ENCODE data around the gene HTRA2. TPM values are rescaled to one million over a fixed set of nuclear protein-coding genes. Genes with fewer than 3 reads are reported as not detected.

Gene HTRA2
- total RNA-seq, 1 experiment from 2014 or later: 70.3 TPM

Other genes with a start within 250 kb of the HTRA2 start
- 0.07 TPM in 1 of 2 replicates, not detected in the other for gene SLC4A5, start 186.5 kb upstream of the HTRA2 start, total RNA-seq (2014; rRNA removed; shearing (Covaris generic))
- 105 and 123 TPM in 2 replicates for gene DCTN1, start 149.6 kb upstream of the HTRA2 start, total RNA-seq (2014; rRNA removed; shearing (Covaris generic))
- gene C2orf81, start 108.3 kb upstream of the HTRA2 start, total RNA-seq (2014; rRNA removed; shearing (Covaris generic)): 2.3 and 3.5 TPM in 2 replicates
- gene WDR54, start 108.2 kb upstream of the HTRA2 start, total RNA-seq (2014; rRNA removed; shearing (Covaris generic)): 72.9 and 84.5 TPM in 2 replicates
- gene RTKN, start 88.0 kb upstream of the HTRA2 start, total RNA-seq (2014; rRNA removed; shearing (Covaris generic)): 23.1 and 33.3 TPM in 2 replicates
- gene INO80B, start 74.8 kb upstream of the HTRA2 start, total RNA-seq (2014; rRNA removed; shearing (Covaris generic)): 5.9 and 7.9 TPM in 2 replicates
- gene WBP1, start 71.5 kb upstream of the HTRA2 start, total RNA-seq (2014; rRNA removed; shearing (Covaris generic)): 49.0 and 52.3 TPM in 2 replicates
- 66.6 and 71.4 TPM in 2 replicates for gene MOGS, start 64.6 kb upstream of the HTRA2 start, total RNA-seq (2014; rRNA removed; shearing (Covaris generic))
- gene MRPL53, start 57.3 kb upstream of the HTRA2 start, total RNA-seq (2014; rRNA removed; shearing (Covaris generic)): 30.2 and 39.1 TPM in 2 replicates
- 11.7 and 12.5 TPM in 2 replicates for gene CCDC142, start 46.9 kb upstream of the HTRA2 start, total RNA-seq (2014; rRNA removed; shearing (Covaris generic))
- gene TTC31, start 46.9 kb upstream of the HTRA2 start, total RNA-seq (2014; rRNA removed; shearing (Covaris generic)): 14.7 and 16.5 TPM in 2 replicates
- 0.45 TPM in 1 of 2 replicates, not detected in the other for gene LBX2, start 30.3 kb upstream of the HTRA2 start, total RNA-seq (2014; rRNA removed; shearing (Covaris generic))
- 33.9 and 67.3 TPM in 2 replicates for gene PCGF1, start 22.2 kb upstream of the HTRA2 start, total RNA-seq (2014; rRNA removed; shearing (Covaris generic))
- gene TLX2, start 15.5 kb upstream of the HTRA2 start, total RNA-seq (2014; rRNA removed; shearing (Covaris generic)): 0.90 and 1.7 TPM in 2 replicates
- gene DQX1, start 3.7 kb upstream of the HTRA2 start, total RNA-seq (2014; rRNA removed; shearing (Covaris generic)): 0.17 TPM in 1 of 2 replicates, not detected in the other
- 150 and 194 TPM in 2 replicates for gene AUP1, start 227 bp upstream of the HTRA2 start, total RNA-seq (2014; rRNA removed; shearing (Covaris generic))
- gene LOXL3, start 24.0 kb downstream of the HTRA2 start, total RNA-seq (2014; rRNA removed; shearing (Covaris generic)): 3.2 TPM in 2 replicates
- 17.3 and 24.8 TPM in 2 replicates for gene DOK1, start 24.8 kb downstream of the HTRA2 start, total RNA-seq (2014; rRNA removed; shearing (Covaris generic))
- not detected in 2 replicates for gene M1AP, start 118.4 kb downstream of the HTRA2 start, total RNA-seq (2014; rRNA removed; shearing (Covaris generic))
- 14.6 and 39.2 TPM in 2 replicates for gene SEMA4F, start 124.3 kb downstream of the HTRA2 start, total RNA-seq (2014; rRNA removed; shearing (Covaris generic))